Glomerular endothelial cell (primary cell): ENCODE results near the gene SSBP4. TPM values are rescaled to one million over a fixed set of nuclear protein-coding genes. Genes with fewer than 3 reads are reported as not detected.

Source experiments
- DNase-seq: peaks from one replicate; pipeline ENCODE4 v3.0.0-alpha.2; 2011; ENCODE audit warnings: low read depth, low spot score; ENCODE audit errors: extremely low read depth
- total RNA-seq: library from RNA; depleted of rRNA; stranded (reverse); fragments of >200 nt; gene quantifications from 2 replicates; pipeline ENCODE4 v1.2.3, GENCODE V29; 2015

Gene SSBP4
- total RNA-seq, 1 donor from 2014 or later = 180 TPM

- no peak for DNase-seq
These were observed 62.5 kb downstream of the SSBP4 start for GRCh38 chr19:18481505-18482222.

- DNase-seq = no peak
These were observed 64.1 kb downstream of the SSBP4 start for GRCh38 chr19:18483119-18483890.

Other genes with a start within 250 kb of the SSBP4 start
- 13.4 and 21.0 TPM in 2 replicates for gene IFI30, start 245.6 kb upstream of the SSBP4 start, total RNA-seq
- gene MPV17L2, start 226.2 kb upstream of the SSBP4 start, total RNA-seq = 30.7 and 36.3 TPM in 2 replicates
- 2.6 and 4.1 TPM in 2 replicates for gene RAB3A, start 215.4 kb upstream of the SSBP4 start, total RNA-seq
- gene PDE4C, start 193.0 kb upstream of the SSBP4 start, total RNA-seq = 0.58 TPM in 1 of 2 replicates, not detected in the other
- 0.92 and 2.4 TPM in 2 replicates for gene IQCN, start 144.9 kb upstream of the SSBP4 start, total RNA-seq
- 212 and 428 TPM in 2 replicates for gene JUND, start 137.8 kb upstream of the SSBP4 start, total RNA-seq
- gene LSM4, start 96.3 kb upstream of the SSBP4 start, total RNA-seq = 201 and 204 TPM in 2 replicates
- 18.6 and 26.5 TPM in 2 replicates for gene PGPEP1, start 78.8 kb upstream of the SSBP4 start, total RNA-seq
- gene GDF15, start 33.2 kb upstream of the SSBP4 start, total RNA-seq = 429 and 528 TPM in 2 replicates
- not detected in 2 replicates for gene LRRC25, start 21.8 kb upstream of the SSBP4 start, total RNA-seq
- gene ISYNA1, start 18.7 kb downstream of the SSBP4 start, total RNA-seq = 50.9 and 57.2 TPM in 2 replicates
- 13.6 and 18.3 TPM in 2 replicates for gene ELL, start 102.7 kb downstream of the SSBP4 start, total RNA-seq
- 297 and 321 TPM in 2 replicates for gene FKBP8, start 124.2 kb downstream of the SSBP4 start, total RNA-seq
- gene KXD1, start 138.5 kb downstream of the SSBP4 start, total RNA-seq = 143 and 155 TPM in 2 replicates
- gene UBA52, start 152.5 kb downstream of the SSBP4 start, total RNA-seq = 730 and 991 TPM in 2 replicates
- 141 and 212 TPM in 2 replicates for gene REX1BD, start 169.4 kb downstream of the SSBP4 start, total RNA-seq
- gene CRLF1, start 187.4 kb downstream of the SSBP4 start, total RNA-seq = 1.8 TPM in 1 of 2 replicates, not detected in the other
- 1.4 and 1.6 TPM in 2 replicates for gene TMEM59L, start 193.5 kb downstream of the SSBP4 start, total RNA-seq
- gene KLHL26, start 217.6 kb downstream of the SSBP4 start, total RNA-seq = 4.3 and 4.4 TPM in 2 replicates